HUES48 (cell line): ENCODE data around the gene CTR9.

Experiments
- H3K27ac ChIP-seq: one replicate; pipeline ENCODE4 v1.7.0; 2013; ENCODE audit warnings: low read depth, low read length, inconsistent platforms
- H3K27me3 ChIP-seq: 2 replicates; pipeline ENCODE4 v1.6.1; 2013; ENCODE audit warnings: mild to moderate bottlenecking, low read length; ENCODE audit not compliant: control insufficient read depth, insufficient read depth
- H3K36me3 ChIP-seq: 2 replicates; pipeline ENCODE4 v1.6.1; 2013; ENCODE audit warnings: low read length; ENCODE audit not compliant: control insufficient read depth, insufficient read depth
- H3K4me1 ChIP-seq: 2 replicates; pipeline ENCODE4 v1.6.1; 2013; ENCODE audit warnings: mild to moderate bottlenecking, low read length; ENCODE audit not compliant: control insufficient read depth, insufficient read depth
- H3K4me3 ChIP-seq: 2 replicates; pipeline ENCODE4 v1.5.1; 2013; ENCODE audit warnings: mild to moderate bottlenecking, low read depth, low read length
- H3K9ac ChIP-seq: 2 replicates; pipeline ENCODE4 v1.6.1; 2013; ENCODE audit warnings: mild to moderate bottlenecking, low read depth, low read length, moderate library complexity
- H3K9me3 ChIP-seq: 2 replicates; pipeline ENCODE4 v1.6.1; 2013; ENCODE audit warnings: low read length; ENCODE audit not compliant: control insufficient read depth, insufficient read depth

CTR9 gene

DNA sequence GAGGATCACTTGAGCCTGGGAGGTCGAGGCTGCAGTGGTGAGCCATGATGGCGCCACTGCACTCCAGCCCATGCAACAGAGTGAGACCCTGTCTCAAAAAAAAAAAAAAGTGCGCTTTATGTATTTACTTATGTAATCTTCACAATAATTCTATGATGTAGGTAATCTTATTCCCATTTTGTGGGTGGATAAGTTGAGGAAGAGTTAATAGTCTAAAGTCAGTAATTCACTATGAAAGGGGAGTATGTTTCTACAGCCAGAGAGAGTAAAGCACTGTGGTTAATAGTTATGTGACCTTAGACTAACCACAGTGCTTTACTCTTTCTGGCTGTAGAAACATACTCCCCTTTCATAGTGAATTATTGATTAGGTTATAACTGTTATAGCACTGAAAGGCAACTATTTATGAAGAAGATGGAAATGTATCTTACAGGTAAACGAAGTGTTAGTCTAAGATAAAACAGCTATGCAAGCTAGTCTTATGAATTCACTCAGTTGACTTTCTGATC, 11.9 kb downstream of the CTR9 start:
- Histone ChIP-seq H3K4me1 (peaks cover 15% of the 10 kb centered on the region), H3K9me3 (no peaks in the 10 kb centered on the region), H3K4me3 (no peak overlapping the region), H3K9ac (no peak overlapping the region), H3K27me3 (no peaks in the 10 kb centered on the region), H3K27ac (no peak overlapping the region), H3K36me3 (peaks cover 78% of the 10 kb centered on the region)

DNA sequence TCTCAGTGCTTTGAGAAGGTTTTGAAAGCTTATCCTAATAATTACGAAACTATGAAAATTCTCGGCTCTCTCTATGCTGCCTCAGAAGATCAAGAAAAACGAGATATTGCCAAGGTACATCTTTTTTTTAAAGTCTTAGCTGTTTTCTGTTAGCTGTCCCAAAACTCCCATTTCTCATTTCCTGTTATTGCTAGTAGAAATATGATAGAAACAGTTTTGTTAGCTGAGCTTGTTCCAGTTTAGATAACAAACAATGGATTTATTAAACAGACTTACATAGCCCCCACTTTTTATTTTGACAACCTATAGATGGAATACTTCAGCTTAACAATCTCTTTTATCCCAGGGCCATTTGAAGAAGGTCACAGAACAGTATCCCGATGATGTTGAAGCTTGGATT, 12.7 kb downstream of the CTR9 start:
- Histone ChIP-seq H3K27me3 (no peaks in the 10 kb centered on the region), H3K4me1 (peaks cover 15% of the 10 kb centered on the region), H3K4me3 (no peak overlapping the region), H3K27ac (no peak overlapping the region), H3K36me3 (peaks cover 70% of the 10 kb centered on the region), H3K9me3 (no peaks in the 10 kb centered on the region), H3K9ac (no peak overlapping the region)

DNA sequence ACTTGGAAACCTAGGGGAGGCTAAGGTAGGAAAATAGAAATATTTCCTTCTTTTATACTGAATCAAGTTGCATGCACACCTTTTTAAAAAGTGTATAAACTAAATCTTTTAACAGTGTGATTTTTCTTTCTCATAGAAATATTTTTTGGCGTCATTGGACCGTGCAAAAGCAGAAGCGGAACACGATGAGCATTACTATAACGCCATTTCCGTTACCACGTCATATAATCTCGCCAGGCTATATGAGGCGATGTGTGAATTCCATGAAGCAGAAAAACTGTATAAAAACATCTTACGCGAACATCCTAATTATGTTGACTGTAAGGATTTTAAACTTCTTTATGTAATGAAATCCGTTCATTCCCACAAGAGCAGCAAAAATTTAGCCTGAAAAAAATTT, 13.4 kb downstream of the CTR9 start:
- Histone ChIP-seq H3K9me3 (no peaks in the 10 kb centered on the region), H3K27me3 (no peaks in the 10 kb centered on the region), H3K4me3 (no peak overlapping the region), H3K9ac (no peak overlapping the region), H3K27ac (no peak overlapping the region), H3K36me3 (peaks cover 70% of the 10 kb centered on the region), H3K4me1 (peaks cover 15% of the 10 kb centered on the region)

DNA sequence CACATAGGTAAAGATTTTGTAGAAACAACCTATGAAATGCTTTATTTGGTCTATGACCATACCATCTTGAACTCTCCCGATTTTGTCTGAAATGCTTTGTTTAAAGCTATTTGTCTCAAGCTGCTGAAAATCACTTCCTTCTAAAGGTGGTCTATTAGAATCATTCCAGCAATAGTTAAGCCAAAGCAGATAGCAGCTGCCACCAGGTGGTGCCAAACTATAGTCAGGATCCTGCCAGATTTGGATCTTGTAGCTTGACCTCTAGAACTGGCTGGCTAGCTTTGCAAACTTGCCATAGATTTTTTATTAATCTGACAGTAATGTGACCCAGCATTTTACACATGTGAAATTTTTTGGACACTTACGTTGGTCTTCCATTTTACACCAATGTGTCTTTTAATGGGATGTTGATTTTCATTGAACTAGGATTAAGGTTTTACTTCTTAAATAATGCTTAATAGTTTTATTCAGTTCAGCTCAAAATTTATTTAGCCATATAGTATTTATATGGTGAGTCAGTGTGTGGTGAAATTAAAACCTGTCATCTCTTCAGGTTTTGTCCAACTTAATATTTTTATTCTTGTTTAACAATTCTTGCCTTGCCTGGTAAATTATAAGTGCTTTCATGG, 19.7 kb downstream of the CTR9 start:
- H3K27ac ChIP-seq, result no peak overlapping the region
- H3K36me3 ChIP-seq, result peaks cover 70% of the 10 kb centered on the region
- H3K4me3 ChIP-seq, result no peak overlapping the region
- H3K4me1 ChIP-seq, result peaks cover 13% of the 10 kb centered on the region
- no peaks in the 10 kb centered on the region for H3K27me3 ChIP-seq
- H3K9me3 ChIP-seq, result no peaks in the 10 kb centered on the region
- H3K9ac ChIP-seq, result no peak overlapping the region

DNA sequence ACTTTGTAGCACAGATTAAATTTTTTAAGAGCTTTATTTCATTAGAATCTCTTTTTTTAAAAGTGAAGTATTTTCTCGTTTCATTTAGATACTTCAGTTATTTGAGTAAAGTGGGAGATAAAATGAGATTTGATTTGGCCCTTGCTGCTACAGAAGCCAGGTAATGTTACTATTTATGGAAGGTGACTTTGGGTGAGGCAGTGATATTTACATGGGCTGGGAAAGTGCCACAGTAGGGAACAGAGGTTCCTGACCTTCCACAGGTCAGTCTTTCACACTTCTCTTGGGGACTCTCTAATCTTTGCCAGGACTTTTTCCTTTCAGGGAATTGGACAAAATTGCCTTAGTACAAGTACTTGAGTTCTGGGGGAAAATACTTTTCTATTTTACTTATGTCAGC, 20.4 kb downstream of the CTR9 start:
- no peaks in the 10 kb centered on the region for H3K9me3 ChIP-seq
- H3K4me1 ChIP-seq, result peaks cover 6% of the 10 kb centered on the region
- H3K36me3 ChIP-seq, result peaks cover 74% of the 10 kb centered on the region
- H3K4me3 ChIP-seq, result no peak overlapping the region
- no peak overlapping the region for H3K9ac ChIP-seq
- H3K27ac ChIP-seq, result no peak overlapping the region
- no peaks in the 10 kb centered on the region for H3K27me3 ChIP-seq

DNA sequence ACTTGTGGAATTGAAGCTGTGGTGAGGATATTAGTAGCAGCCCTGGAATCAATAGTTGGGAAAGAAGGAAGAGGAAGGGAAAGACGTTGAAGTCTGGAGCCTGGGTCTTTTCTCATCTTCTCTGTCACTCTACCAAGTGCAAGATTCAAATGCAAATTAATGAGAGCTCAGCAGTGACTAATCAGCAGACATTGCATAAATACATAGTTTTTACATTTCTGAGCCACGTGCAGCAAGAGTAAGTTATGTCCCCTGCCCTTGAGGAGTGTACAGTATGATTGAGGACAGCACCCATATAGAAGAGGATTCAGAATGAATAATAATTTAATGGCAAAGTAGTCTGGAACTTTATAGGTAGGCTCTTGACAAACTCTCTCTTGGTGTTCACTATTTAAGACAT, 23.8 kb downstream of the CTR9 start:
- Histone ChIP-seq H3K4me1 (no peaks in the 10 kb centered on the region), H3K27me3 (no peaks in the 10 kb centered on the region), H3K9ac (no peak overlapping the region), H3K9me3 (no peaks in the 10 kb centered on the region), H3K36me3 (peaks cover 99% of the 10 kb centered on the region), H3K4me3 (no peak overlapping the region), H3K27ac (no peak overlapping the region)

DNA sequence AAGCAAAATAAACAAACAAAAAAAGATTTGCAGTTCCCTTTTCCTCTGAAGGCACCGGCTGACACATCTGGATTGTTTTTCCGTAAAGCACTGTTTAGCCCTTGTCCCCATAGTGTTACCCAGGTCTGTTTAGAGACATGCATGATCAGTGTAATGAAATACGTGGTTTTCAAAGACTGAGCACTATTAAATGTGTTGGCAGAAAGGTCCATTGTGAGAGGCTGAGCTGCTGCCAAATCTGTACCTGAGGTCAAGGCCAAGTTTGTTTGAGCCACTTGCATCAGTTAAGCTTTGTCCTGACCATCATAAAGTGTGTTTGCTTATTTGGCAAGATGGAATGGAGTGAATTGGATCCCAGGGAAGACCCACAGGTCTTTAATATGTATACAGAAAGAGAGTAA, 26.3 kb downstream of the CTR9 start:
- H3K4me1 ChIP-seq, result no peaks in the 10 kb centered on the region
- no peak overlapping the region for H3K9ac ChIP-seq
- H3K4me3 ChIP-seq, result no peak overlapping the region
- no peak overlapping the region for H3K27ac ChIP-seq
- no peaks in the 10 kb centered on the region for H3K9me3 ChIP-seq
- no peaks in the 10 kb centered on the region for H3K27me3 ChIP-seq
- peaks cover 75% of the 10 kb centered on the region for H3K36me3 ChIP-seq

DNA sequence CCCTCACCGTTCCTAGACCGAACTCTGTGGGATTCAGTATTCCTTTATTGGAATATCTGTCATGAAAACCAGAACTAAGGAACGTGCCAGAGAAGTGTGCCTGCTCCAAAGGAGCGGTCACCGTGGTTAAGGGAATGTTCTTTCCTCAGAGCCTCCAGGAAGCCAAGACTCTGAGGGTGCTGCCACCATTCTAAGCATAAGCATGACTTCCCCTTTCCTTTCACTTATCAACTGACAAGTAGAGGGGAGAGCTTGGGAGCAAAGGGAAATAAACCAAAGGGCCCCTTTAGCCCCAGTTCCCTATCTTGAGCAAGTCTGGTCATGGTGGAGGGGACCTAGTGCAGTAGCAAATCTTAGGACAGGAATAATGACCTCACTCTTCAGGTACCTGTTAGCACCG, 26.8 kb downstream of the CTR9 start:
- Histone ChIP-seq H3K27me3 (no peaks in the 10 kb centered on the region), H3K9me3 (no peaks in the 10 kb centered on the region), H3K9ac (no peak overlapping the region), H3K36me3 (peaks cover 71% of the 10 kb centered on the region), H3K27ac (no peak overlapping the region), H3K4me1 (no peaks in the 10 kb centered on the region), H3K4me3 (no peak overlapping the region)

DNA sequence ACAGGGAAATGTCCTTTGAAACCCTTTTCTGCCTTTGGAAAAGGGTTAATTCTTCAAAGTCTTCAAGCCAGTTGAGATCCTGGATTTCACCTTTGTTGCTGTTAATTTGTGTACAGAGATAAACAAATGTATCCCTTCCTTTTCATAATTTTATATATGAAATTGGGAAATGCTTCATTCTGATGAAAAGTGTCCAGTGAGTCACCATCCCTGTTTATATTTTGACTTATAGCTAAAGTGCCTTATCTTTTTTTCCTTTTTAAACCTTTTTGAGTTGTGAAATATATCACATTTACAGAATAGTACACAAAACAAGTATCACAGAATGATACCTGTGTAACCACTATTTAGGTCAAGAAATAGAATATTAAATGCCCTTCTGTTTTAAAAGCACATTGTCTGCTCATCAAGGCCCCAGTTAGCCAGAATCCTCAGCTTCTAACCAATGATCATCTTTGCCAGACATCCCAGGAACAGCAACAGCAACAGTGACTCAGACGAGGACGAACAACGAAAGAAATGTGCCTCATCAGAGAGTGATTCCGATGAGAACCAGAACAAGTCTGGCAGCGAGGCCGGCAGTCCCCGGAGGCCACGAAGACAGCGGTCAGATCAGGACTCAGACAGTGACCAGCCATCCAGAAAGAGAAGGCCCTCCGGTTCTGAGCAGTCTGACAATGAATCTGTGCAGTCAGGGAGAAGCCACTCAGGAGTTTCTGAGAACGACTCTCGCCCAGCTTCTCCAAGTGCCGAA, 27.3 kb downstream of the CTR9 start:
- Histone ChIP-seq H3K9ac (no peak overlapping the region), H3K27me3 (no peaks in the 10 kb centered on the region), H3K4me3 (no peak overlapping the region), H3K36me3 (peaks cover 65% of the 10 kb centered on the region), H3K9me3 (no peaks in the 10 kb centered on the region), H3K4me1 (no peaks in the 10 kb centered on the region), H3K27ac (no peak overlapping the region)

DNA sequence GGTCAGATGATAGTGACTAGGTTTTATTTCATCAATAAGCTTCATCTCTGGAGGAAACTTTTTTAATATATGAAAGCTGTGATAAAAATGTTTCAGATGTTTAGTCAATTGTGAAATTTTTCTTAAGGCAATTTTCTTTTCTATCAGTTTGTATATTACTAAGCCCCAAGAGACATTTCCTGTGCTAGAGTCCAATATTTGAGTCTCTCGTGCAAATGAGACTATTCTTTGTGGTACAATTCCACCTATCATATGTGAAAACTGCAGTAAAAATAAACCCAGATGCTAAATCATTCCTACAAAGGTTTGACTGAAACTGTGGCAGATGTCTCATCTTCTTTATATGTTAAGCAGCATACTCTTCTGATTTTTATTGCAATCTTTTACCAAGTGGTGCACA, 28.0 kb downstream of the CTR9 start:
- Histone ChIP-seq H3K27me3 (no peaks in the 10 kb centered on the region), H3K27ac (no peak overlapping the region), H3K9ac (no peak overlapping the region), H3K36me3 (peaks cover 58% of the 10 kb centered on the region), H3K4me3 (no peak overlapping the region), H3K9me3 (no peaks in the 10 kb centered on the region), H3K4me1 (no peaks in the 10 kb centered on the region)

DNA sequence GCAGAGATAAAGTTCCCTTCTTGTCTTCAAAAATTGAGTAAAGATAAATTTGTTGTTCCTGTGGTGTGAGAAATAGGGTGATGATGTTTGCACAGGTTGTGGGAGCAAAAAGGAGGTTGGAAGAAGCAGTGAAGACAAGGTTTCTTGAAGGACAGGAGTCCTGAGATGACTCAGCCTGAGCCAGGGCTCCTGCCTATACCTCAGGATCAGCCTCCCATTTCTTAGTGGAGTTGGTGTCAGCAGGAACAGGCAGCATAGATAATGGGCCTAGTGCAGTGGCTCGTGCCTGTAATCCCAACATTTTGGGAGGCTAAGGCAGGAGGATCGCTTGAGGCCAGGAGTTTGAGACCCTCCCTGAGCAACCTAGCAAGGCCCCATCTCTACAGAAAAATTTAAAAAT, 29.0 kb downstream of the CTR9 start:
- no peaks in the 10 kb centered on the region for H3K9me3 ChIP-seq
- no peak overlapping the region for H3K27ac ChIP-seq
- H3K36me3 ChIP-seq, result peaks cover 49% of the 10 kb centered on the region
- no peaks in the 10 kb centered on the region for H3K27me3 ChIP-seq
- 0 out of 2 replicates have a peak, but pooled peaks cover 6% of the 10 kb centered on the region for H3K4me1 ChIP-seq
- no peak overlapping the region for H3K4me3 ChIP-seq
- H3K9ac ChIP-seq, result no peak overlapping the region
